NCI-H1436 treated with DMSO at 0.1 percent for 48 hours (cell line): ENCODE measurements around the gene ARF5.
"Not testable (repeated sequence)": the region's sequence is repeated elsewhere in the genome, so short reads cannot be mapped to it uniquely, and the experiment has no call there.

Experiments
- DNase-seq: peaks from one replicate; lab custom pipeline; 2025; lab: John Stamatoyannopoulos, UW

ARF5 gene

GRCh38 chr7:127588019-127588696 is at the start of gene ARF5:
TSS of gene ARF5 (plus strand) at chr7:127588411. CDS start at chr7:127588499, 88 bp downstream.
- DNase-seq = peak; percentile 32

- DNase-seq = no peak
These were observed 49.1 kb upstream of the ARF5 start for GRCh38 chr7:127539116-127539515.

- DNase-seq = not testable (repeated sequence)
These were observed 47.8 kb upstream of the ARF5 start for GRCh38 chr7:127540461-127540860.

GRCh38 chr7:127541548-127541947 is 46.7 kb upstream of the ARF5 start:
- no peak for DNase-seq

GRCh38 chr7:127546313-127546712 is 41.9 kb upstream of the ARF5 start:
- no peak for DNase-seq

GRCh38 chr7:127550247-127550646 is 38.0 kb upstream of the ARF5 start:
- DNase-seq = no peak

GRCh38 chr7:127551941-127552340 is 36.3 kb upstream of the ARF5 start:
- DNase-seq = no peak

GRCh38 chr7:127556404-127556803 is 31.8 kb upstream of the ARF5 start:
- no peak for DNase-seq

GRCh38 chr7:127557803-127558202 is 30.4 kb upstream of the ARF5 start:
- no peak for DNase-seq

GRCh38 chr7:127566242-127566641 is 22.0 kb upstream of the ARF5 start:
- no peak for DNase-seq

- not testable (repeated sequence) for DNase-seq
These were observed 20.2 kb upstream of the ARF5 start for GRCh38 chr7:127568034-127568433.

- DNase-seq = no peak
These were observed 16.3 kb upstream of the ARF5 start for GRCh38 chr7:127571741-127572505.

- no peak for DNase-seq
These were observed 10.1 kb upstream of the ARF5 start for GRCh38 chr7:127578036-127578684.

- DNase-seq = no peak
These were observed 9.4 kb upstream of the ARF5 start for GRCh38 chr7:127578711-127579275.

- DNase-seq = no peak
These were observed 7.6 kb upstream of the ARF5 start for GRCh38 chr7:127580612-127581011.

- DNase-seq = no peak
These were observed 6.5 kb upstream of the ARF5 start for GRCh38 chr7:127581716-127582115.

GRCh38 chr7:127582361-127582760 is 5.8 kb upstream of the ARF5 start:
- no peak for DNase-seq

GRCh38 chr7:127584648-127585043 is 3.6 kb upstream of the ARF5 start:
- no peak for DNase-seq

GRCh38 chr7:127585044-127585953 is 2.9 kb upstream of the ARF5 start, which contains the start of gene GCC1:
TSS of gene GCC1 (minus strand) at chr7:127585596. CDS start at chr7:127585182, 414 bp downstream.
- no peak for DNase-seq

GRCh38 chr7:127586346-127586745 is 1.9 kb upstream of the ARF5 start:
- DNase-seq = no peak

- no peak for DNase-seq
These were observed 570 bp upstream of the ARF5 start for GRCh38 chr7:127587663-127588018.
